IPS-18a (cell line): Measurements from ENCODE around the gene MUSTN1.

Experiments used
- H3K27ac ChIP-seq: one replicate; pipeline ENCODE4 v1.5.1; 2013; ENCODE audit warnings: low read length
- H3K27me3 ChIP-seq: one replicate; pipeline ENCODE4 v1.6.1; 2013; ENCODE audit warnings: mild to moderate bottlenecking, low read length; ENCODE audit not compliant: control insufficient read depth, insufficient read depth
- H3K36me3 ChIP-seq: one replicate; pipeline ENCODE4 v1.6.1; 2013; ENCODE audit warnings: low read depth, low read length; ENCODE audit not compliant: control insufficient read depth
- H3K4me1 ChIP-seq: one replicate; pipeline ENCODE4 v1.6.1; 2013; ENCODE audit warnings: low read depth, low read length; ENCODE audit not compliant: control insufficient read depth
- H3K4me3 ChIP-seq: one replicate; pipeline ENCODE4 v1.5.1; 2013; ENCODE audit warnings: low read length
- H3K9ac ChIP-seq: one replicate; pipeline ENCODE4 v1.6.1; 2013; ENCODE audit warnings: mild to moderate bottlenecking, low read length, moderate library complexity
- H3K9me3 ChIP-seq: one replicate; pipeline ENCODE4 v1.6.1; 2013; ENCODE audit warnings: low read depth, low read length; ENCODE audit not compliant: control insufficient read depth

Gene MUSTN1

GRCh38 chr3:52796411-52796810 is 38.4 kb downstream of the MUSTN1 start:
- H3K9me3 ChIP-seq = no peaks in the 10 kb centered on the region
- H3K27ac ChIP-seq = no peak overlapping the region
- no peak overlapping the region for H3K9ac ChIP-seq
- H3K36me3 ChIP-seq = no peaks in the 10 kb centered on the region
- H3K4me3 ChIP-seq = no peak overlapping the region
- H3K27me3 ChIP-seq = no peaks in the 10 kb centered on the region
- no peaks in the 10 kb centered on the region for H3K4me1 ChIP-seq

DNA sequence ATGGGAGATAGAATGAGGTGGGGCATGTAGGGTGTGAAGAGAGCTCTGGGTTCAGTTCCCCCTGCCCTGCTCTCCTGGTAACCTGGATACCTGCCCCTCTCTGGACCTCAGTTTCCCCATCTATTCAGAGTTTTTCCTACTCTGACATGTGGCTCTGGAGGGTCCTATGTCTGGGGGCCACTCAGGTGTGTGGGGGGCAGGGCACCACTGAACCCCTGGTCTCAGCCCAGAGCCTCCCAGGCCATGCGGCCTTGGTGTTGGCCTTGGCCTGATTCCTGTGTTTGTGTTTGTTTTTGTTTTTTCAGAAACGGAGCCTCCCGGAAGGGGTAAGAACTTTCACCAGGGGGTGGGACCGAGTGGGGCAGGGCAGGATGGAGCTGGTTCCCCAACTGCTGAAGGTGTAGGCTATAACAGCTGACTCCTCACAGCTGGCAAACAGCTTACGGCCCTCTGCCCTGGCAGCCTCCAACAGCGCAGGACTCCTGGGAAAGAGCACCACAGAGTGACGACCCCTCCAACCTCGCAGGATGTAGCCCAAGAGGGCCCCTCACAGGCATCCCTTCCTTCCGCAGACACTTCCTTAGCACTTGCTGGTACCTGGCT is 39.4 kb downstream of the MUSTN1 start:
- Histone ChIP-seq H3K4me1 (no peaks in the 10 kb centered on the region), H3K9ac (no peak overlapping the region), H3K27ac (no peak overlapping the region), H3K36me3 (no peaks in the 10 kb centered on the region), H3K4me3 (no peak overlapping the region), H3K27me3 (no peaks in the 10 kb centered on the region), H3K9me3 (no peaks in the 10 kb centered on the region)

- no peaks in the 10 kb centered on the region for H3K4me1 ChIP-seq
- H3K36me3 ChIP-seq = no peaks in the 10 kb centered on the region
- H3K27me3 ChIP-seq = no peaks in the 10 kb centered on the region
- no peaks in the 10 kb centered on the region for H3K9me3 ChIP-seq
- H3K4me3 ChIP-seq = no peak within 1 kb of the TSS
- no peak within 1 kb of the TSS for H3K9ac ChIP-seq
- H3K27ac ChIP-seq = no peak within 1 kb of the TSS
These were observed 40.2 kb downstream of the MUSTN1 start, which contains the start of gene ITIH3 for GRCh38 chr3:52794612-52795099. ITIH3 (plus strand) TSS chr3:52794796; CDS start chr3:52794804, 8 bp downstream.

DNA sequence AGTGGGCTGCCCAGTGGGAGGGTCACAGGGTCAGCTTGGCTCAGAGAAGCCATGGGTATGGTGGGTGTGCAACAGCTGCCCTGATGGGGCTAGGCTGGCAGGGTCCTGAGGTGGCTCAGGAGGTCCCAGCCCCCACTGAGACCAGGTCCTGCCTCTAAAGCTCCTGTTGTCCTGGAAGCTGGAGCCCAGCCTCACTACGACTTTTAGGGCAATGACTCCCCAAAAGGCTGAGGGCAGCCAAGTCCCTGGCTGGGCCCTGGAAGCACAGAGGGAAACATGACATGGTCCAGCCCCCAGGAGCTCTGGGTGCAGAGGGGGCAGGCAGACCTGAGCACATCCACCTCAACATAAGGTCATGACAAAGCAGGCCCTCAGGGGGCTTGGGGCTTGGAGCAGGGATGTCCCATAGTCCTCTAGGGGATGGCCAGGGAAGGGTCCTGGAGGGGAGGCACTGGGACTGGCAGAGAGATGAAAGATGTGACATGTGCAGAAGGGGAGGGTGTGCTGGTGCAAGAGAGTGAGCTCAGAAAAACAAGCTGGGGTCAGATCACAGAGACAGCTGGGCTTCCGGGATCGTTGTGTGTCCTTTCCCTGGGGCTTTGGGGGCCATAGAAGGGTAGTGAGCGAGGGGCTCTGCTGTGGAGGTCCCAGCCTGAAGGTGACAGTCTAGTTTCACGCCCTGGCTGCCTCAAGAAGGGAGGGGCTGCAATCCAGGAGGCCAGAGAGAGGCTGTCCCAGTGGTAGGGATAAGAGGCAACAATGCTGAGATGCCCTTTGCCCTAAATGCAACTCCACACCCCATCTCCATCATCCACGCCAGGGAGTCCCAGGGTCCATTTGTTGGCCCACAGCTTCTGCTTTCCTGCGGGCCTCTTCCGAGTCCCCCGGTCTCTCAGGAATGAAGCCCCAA is 40.9 kb downstream of the MUSTN1 start:
- Histone ChIP-seq H3K36me3 (no peaks in the 10 kb centered on the region), H3K4me3 (no peak overlapping the region), H3K9me3 (no peaks in the 10 kb centered on the region), H3K9ac (no peak overlapping the region), H3K27ac (no peak overlapping the region), H3K4me1 (no peaks in the 10 kb centered on the region), H3K27me3 (no peaks in the 10 kb centered on the region)

DNA sequence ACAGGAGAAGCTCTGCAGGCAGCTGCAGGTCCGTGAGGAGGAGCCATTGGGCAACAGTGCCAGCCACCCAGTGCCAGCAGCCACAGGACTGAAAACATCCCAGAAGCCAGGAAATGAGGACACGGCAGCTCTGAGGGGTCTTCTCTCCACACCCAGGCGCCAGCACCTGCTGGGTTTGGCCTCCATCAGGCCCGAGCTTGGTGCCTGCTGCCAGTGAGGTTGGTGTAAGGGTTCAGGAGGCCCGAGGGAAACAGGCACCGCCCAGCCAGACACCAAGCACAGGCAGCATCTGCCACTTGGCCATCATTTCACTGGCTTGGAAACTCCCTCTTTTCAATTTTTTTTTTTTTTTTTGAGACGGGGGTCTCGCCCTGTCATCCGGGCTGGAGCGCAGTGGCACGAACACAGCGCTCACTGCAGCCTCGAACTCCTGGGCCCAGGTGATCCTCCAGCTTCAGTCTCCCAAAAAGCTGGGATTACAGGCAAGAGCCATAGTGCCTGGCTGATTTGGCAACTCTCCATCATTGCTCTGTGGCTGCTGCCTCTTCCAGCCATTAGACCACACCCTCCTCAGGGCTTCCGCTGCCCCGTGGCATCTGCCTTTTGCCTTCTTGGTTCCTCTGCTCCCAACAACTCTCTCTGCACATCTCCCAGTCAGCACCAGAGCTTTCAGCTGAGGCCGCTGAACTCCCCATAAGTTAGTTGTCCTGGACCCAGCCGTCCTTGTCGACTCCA is 41.7 kb downstream of the MUSTN1 start:
- no peak overlapping the region for H3K9ac ChIP-seq
- no peaks in the 10 kb centered on the region for H3K4me1 ChIP-seq

GRCh38 chr3:52792413-52792812 is 42.4 kb downstream of the MUSTN1 start:
- no peak overlapping the region for H3K9ac ChIP-seq
- H3K27ac ChIP-seq = no peak overlapping the region
- no peaks in the 10 kb centered on the region for H3K27me3 ChIP-seq
- H3K36me3 ChIP-seq = no peaks in the 10 kb centered on the region
- H3K4me1 ChIP-seq = no peaks in the 10 kb centered on the region
- H3K4me3 ChIP-seq = no peak overlapping the region
- no peaks in the 10 kb centered on the region for H3K9me3 ChIP-seq

More for the DNA sequence above, 41.7 kb downstream of the MUSTN1 start:
- no peak overlapping the region for H3K27ac ChIP-seq
- no peaks in the 10 kb centered on the region for H3K27me3 ChIP-seq
- H3K4me3 ChIP-seq = no peak overlapping the region
- no peaks in the 10 kb centered on the region for H3K36me3 ChIP-seq
- no peaks in the 10 kb centered on the region for H3K9me3 ChIP-seq

GRCh38 chr3:52791928-52792327 is 42.9 kb downstream of the MUSTN1 start:
- Histone ChIP-seq H3K27me3 (no peaks in the 10 kb centered on the region), H3K4me3 (no peak overlapping the region), H3K9me3 (no peaks in the 10 kb centered on the region), H3K36me3 (no peaks in the 10 kb centered on the region), H3K4me1 (no peaks in the 10 kb centered on the region), H3K9ac (no peak overlapping the region), H3K27ac (no peak overlapping the region)

GRCh38 chr3:52791366-52791765 is 43.5 kb downstream of the MUSTN1 start:
- no peaks in the 10 kb centered on the region for H3K36me3 ChIP-seq
- no peak overlapping the region for H3K4me3 ChIP-seq
- H3K9ac ChIP-seq = no peak overlapping the region
- no peaks in the 10 kb centered on the region for H3K27me3 ChIP-seq
- no peaks in the 10 kb centered on the region for H3K4me1 ChIP-seq
- no peaks in the 10 kb centered on the region for H3K9me3 ChIP-seq
- no peak overlapping the region for H3K27ac ChIP-seq

DNA sequence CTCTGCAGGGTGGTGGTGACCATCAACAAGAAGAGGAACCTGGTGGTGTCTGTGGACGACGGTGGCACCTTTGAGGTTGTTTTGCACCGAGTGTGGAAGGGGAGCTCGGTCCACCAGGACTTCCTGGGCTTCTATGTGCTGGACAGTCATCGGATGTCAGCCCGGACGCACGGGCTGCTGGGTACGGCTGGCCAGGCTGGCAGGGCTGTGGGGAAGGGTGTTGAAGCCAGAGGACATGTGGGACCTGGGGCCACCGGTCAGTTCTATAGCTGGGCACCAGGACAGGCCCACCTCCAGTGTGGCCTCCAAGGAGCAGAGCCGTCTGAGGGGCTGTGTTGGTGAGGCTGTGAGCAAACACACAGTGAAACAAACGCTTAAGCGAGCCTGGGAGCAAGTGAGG is 44.1 kb downstream of the MUSTN1 start:
- Histone ChIP-seq H3K4me3 (no peak overlapping the region), H3K27me3 (no peaks in the 10 kb centered on the region), H3K4me1 (no peaks in the 10 kb centered on the region), H3K36me3 (no peaks in the 10 kb centered on the region), H3K27ac (no peak overlapping the region), H3K9ac (no peak overlapping the region), H3K9me3 (no peaks in the 10 kb centered on the region)

DNA sequence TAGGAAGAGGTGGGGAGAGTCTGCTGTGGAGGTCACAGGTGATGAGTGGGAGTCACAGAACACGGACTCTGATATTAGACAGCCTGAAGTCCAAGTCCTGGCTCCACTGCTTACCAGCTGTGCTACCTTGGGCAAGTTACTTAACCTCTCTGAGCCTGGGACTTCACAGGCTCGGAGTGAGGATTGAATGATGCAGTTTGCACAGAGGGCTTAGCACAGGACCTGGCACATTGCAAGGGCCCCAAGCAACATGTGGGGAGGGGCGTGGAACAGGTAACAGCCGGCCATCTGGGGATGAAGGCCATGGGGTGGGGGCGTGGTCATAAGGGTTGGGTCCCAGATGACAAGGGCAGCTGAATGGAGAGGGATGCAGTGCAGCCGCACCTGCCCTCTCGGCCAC is 44.5 kb downstream of the MUSTN1 start:
- no peaks in the 10 kb centered on the region for H3K4me1 ChIP-seq
- no peak overlapping the region for H3K9ac ChIP-seq
- no peak overlapping the region for H3K27ac ChIP-seq
- no peaks in the 10 kb centered on the region for H3K36me3 ChIP-seq
- no peak overlapping the region for H3K4me3 ChIP-seq
- no peaks in the 10 kb centered on the region for H3K9me3 ChIP-seq
- H3K27me3 ChIP-seq = no peaks in the 10 kb centered on the region

- no peaks in the 10 kb centered on the region for H3K4me1 ChIP-seq
- H3K9ac ChIP-seq = no peak overlapping the region
- no peak overlapping the region for H3K27ac ChIP-seq
- no peaks in the 10 kb centered on the region for H3K27me3 ChIP-seq
- no peaks in the 10 kb centered on the region for H3K9me3 ChIP-seq
- no peaks in the 10 kb centered on the region for H3K36me3 ChIP-seq
- H3K4me3 ChIP-seq = no peak overlapping the region
These were observed 45.1 kb downstream of the MUSTN1 start for GRCh38 chr3:52789746-52790040.
